Lower leg skin (tissue), 4 donors: ENCODE results near the gene GRIK4. TPM values are rescaled to one million over a fixed set of nuclear protein-coding genes. Genes with fewer than 3 reads are reported as not detected.

ENCODE experiments used
- DNase-seq, 2 donors: peaks; one replicate each; pipeline ENCODE4 v3.0.0-alpha.2; 2019; ENCODE audit warnings: low spot score in 2 of 2
- H3K4me3 ChIP-seq: fragments of 200-600 bp; sonication (generic); 2 replicates; pipeline ENCODE4 v1.5.1; 2017; ENCODE audit warnings: mild to moderate bottlenecking, low read depth; ENCODE audit not compliant: poor library complexity, severe bottlenecking
- POLR2A ChIP-seq, 2 donors: fragments of 450-650 bp; IDR thresholded peaks; one replicate each; pipeline ENCODE4 v1.6.1; 2016 to 2017; ENCODE audit warnings: antibody characterized with exemption in 2 of 2, mild to moderate bottlenecking in 1 of 2, moderate library complexity in 1 of 2
- WGBS, 2 donors: methylation state at CpG; one replicate each; pipeline ENCODE4 v1.1.5; 2018; 5-methylcytosine and 5-hydroxymethylcytosine counted together
- intact Hi-C: fragments of 100-400 bp; cut with DNase I; formaldehyde crosslinking; loops from one replicate; pipeline ENCODE4 v1.15.0; 2023; ENCODE audit warnings: low total_unique reads
- total RNA-seq, 4 donors: library from RNA; depleted of rRNA; stranded (reverse); fragments of >200 nt; gene quantifications; one replicate each; pipeline ENCODE4 v1.1.0, GENCODE V29; 2016
- TF ChIP-seq, protein P1 (sequence below), 3 donors: fragments of 450-650 bp; IDR thresholded peaks; one replicate each; pipeline ENCODE4 v1.5.1; 2016; ENCODE audit warnings: antibody characterized with exemption in 3 of 3, mild to moderate bottlenecking in 3 of 3, moderate library complexity in 2 of 3

GRIK4 gene
- total RNA-seq, 4 donors from 2014 or later: 0.06 to 0.67 TPM; not detected in 2

DNA sequence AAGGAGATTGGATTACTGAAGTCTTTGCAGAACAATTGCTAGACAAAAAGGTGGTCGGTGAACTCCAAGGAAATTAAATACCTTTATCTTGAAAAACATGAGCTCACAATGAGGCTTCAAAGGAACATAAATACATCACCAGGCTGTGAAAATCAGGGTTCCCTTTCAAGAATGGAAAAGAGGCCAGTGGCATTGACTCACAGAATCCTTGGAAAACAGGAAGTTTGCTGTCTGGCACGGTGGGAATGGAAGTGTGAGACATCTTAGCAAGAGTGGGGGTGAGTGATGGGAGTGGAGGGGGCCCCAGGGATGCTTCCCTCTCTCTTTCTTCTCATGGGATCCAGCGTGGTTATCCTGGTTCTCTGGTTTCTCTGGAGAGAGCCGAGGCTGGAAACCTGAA, 463.4 kb downstream of the GRIK4 start:
- no peak for DNase-seq
- no peak overlapping the region for H3K4me3 ChIP-seq
- 52 to 56% methylated on average over 4 of the region's 4 CpGs for WGBS, 2 donors
- intact Hi-C loops: no loop called here
- TF ChIP-seq POLR2A (IDR thresholded peaks at IDR 0.05): no peak
- TF ChIP-seq, protein P1, sequence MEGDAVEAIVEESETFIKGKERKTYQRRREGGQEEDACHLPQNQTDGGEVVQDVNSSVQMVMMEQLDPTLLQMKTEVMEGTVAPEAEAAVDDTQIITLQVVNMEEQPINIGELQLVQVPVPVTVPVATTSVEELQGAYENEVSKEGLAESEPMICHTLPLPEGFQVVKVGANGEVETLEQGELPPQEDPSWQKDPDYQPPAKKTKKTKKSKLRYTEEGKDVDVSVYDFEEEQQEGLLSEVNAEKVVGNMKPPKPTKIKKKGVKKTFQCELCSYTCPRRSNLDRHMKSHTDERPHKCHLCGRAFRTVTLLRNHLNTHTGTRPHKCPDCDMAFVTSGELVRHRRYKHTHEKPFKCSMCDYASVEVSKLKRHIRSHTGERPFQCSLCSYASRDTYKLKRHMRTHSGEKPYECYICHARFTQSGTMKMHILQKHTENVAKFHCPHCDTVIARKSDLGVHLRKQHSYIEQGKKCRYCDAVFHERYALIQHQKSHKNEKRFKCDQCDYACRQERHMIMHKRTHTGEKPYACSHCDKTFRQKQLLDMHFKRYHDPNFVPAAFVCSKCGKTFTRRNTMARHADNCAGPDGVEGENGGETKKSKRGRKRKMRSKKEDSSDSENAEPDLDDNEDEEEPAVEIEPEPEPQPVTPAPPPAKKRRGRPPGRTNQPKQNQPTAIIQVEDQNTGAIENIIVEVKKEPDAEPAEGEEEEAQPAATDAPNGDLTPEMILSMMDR (IDR thresholded peaks at IDR 0.05): no peak

DNA sequence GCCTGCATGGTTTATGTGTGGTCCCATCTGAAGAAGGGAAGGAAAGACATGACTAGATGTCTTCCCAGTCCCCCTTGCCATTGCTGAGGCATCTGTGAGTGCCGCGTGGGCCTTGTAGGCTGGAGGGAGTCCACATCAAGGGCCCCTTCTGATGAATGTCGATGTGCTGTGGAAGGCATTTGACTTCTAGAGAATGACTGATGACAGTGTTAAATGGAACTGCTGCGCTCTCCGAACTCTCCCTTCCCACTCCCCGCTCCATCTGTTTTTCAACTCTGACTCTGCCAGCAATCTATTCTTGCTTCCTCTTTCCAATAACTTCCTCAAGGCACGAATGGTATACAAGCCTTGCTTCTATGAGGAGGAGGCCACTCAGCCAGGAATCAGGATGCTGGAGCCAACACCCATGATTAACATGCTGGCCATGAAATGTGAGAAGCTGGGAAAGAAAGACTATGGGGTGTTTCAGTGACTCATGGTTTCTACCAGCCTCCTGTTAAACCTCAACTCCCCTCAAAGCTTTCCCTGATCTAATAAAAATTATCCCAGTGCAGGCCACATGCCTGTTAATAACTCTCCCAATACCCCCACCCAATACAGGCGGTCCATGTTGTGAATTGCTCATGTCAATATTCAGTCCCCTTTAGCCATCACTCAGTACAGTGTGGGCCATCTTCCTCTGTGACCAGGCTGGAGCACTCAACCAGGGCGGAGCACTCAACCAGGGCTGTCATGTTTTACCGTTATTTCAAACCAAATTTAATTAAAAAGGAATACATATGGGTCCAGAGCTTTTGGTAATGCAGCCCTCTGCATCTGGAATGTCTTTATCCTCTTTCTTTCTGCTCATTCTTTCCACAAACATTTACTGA, 466.0 kb downstream of the GRIK4 start:
- 73 to 78% methylated on average over 10 of the region's 10 CpGs for WGBS, 2 donors
- no peak for DNase-seq
- intact Hi-C loops: no loop called here
- H3K4me3 ChIP-seq: no peak overlapping the region
- TF ChIP-seq, protein P1 (IDR thresholded peaks at IDR 0.05): no peak
- TF ChIP-seq POLR2A (IDR thresholded peaks at IDR 0.05): no peak

DNA sequence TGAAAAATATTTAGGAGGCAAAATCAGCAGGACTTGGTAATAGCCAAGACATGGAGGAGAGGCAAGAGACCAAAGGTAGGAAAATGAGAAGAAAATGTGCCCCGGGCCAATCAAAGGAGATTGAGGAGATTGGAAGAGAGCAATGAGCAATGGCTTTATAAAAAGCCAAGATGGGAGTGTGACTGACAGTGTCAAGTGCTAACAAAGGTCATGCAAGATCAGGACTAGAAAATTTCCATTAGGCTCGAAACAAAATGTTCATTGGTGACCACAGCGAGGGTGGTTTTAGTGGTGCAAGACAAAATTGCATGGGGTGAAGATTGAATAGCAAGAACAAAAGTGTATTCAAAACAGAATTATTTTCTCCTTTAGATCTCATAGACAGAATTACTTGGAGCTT, 467.2 kb downstream of the GRIK4 start:
- no peak overlapping the region for H3K4me3 ChIP-seq
- WGBS, 2 donors: 57 to 62% methylated on average over 3 of the region's 3 CpGs
- DNase-seq: no peak
- intact Hi-C loops: no loop called here
- TF ChIP-seq POLR2A (IDR thresholded peaks at IDR 0.05): no peak
- TF ChIP-seq, protein P1 (IDR thresholded peaks at IDR 0.05): no peak

DNA sequence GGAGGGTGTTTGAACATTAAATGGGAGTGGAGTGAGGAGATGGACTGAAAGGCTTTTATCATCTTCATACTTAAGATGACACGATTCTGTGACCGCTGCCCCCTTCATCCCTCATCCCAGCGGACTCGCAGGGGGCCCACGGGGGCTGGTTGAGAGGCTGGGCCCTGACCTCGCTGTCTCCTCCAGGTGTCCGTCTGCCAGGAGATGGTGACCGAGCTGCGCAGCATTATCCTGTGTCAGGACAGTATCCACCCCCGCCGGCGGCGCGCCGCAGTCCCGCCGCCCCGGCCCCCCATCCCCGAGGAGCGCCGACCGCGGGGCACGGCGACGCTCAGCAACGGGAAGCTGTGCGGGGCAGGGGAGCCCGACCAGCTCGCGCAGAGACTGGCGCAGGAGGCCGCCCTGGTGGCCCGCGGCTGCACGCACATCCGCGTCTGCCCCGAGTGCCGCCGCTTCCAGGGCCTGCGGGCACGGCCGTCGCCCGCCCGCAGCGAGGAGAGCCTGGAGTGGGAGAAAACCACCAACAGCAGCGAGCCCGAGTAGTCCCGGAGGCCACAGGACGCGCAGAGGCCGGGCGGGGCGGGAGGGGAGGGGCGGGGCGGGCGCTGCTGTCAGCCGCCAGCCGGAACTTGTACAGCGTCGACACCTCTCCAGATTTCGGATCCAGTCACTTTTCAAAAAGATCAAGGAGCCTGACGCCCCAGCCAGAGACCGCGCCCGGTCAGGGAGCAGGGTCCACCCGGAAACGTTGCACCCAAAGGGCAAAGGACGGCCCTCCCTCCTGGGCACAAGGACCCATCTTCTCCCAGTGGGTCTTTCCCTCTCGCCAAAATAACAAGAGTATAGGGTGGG, 474.4 kb downstream of the GRIK4 start:
- TF ChIP-seq POLR2A (IDR thresholded peaks at IDR 0.05): no peak
- TF ChIP-seq, protein P1 (IDR thresholded peaks at IDR 0.05): no peak
- intact Hi-C loops: no loop called here
- 8 to 9% methylated on average over 19 to 33 of the region's 72 CpGs for WGBS, 2 donors
- no peak for DNase-seq
- H3K4me3 ChIP-seq: no peak overlapping the region

DNA sequence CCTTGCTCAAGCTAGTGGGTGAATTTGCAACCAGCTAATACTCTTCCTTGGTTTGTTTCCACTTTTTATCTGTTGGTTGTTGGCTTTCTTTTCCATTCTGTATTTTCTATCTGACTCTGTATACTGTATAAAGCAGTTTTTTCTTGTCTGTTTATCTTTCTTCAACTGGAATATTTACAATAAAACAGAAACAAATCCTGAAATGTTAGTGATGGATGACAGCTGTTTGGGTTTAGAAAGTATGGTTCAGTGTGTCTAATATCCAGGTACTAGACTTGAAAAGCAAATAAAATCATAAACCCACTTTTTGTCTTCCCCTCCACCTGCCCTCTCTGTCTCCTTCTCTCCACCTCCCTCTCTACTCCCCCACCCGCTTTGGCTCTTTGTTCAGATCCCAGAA, 477.1 kb downstream of the GRIK4 start:
- 95 to 97% methylated on average over 1 of the region's 1 CpG for WGBS, 2 donors
- TF ChIP-seq POLR2A (IDR thresholded peaks at IDR 0.05): no peak
- TF ChIP-seq, protein P1 (IDR thresholded peaks at IDR 0.05): no peak
- intact Hi-C loops: no loop called here

More for the DNA sequence above, 477.1 kb downstream of the GRIK4 start:
- no peak for DNase-seq
- no peak overlapping the region for H3K4me3 ChIP-seq
